ENCODE results near the gene ABCA13.

GRCh38 chr7:48617993-48618392 lies 446.7 kb downstream of the ABCA13 start:
- TF ChIP-seq CTCF (IDR thresholded peaks at IDR 0.05), result no peak
- no peak for TF ChIP-seq EZH2 (IDR thresholded peaks at IDR 0.05)
- no peak for TF ChIP-seq EZH2phosphoT487 (IDR thresholded peaks at IDR 0.05)

Data from neural progenitor cell (in vitro differentiated cells).